Sigmoid colon (tissue), 7 donors: ENCODE measurements around the gene MACROD2. TPM values are rescaled to one million over a fixed set of nuclear protein-coding genes. Genes with fewer than 3 reads are reported as not detected.

ENCODE experiments used
- DNase-seq: peaks from one replicate; pipeline ENCODE4 v3.0.0-alpha.2; 2019
- H3K27ac ChIP-seq, 4 donors: fragments of 200-600 bp; sonication (generic); one replicate each; pipeline ENCODE4 v1.5.1; 2016 to 2019; ENCODE audit warnings: mild to moderate bottlenecking in 1 of 4
- H3K27me3 ChIP-seq, 3 donors: fragments of 200-600 bp; sonication (generic); one replicate each; pipeline ENCODE4 v1.5.1; 2019; ENCODE audit warnings: mild to moderate bottlenecking in 1 of 3
- H3K36me3 ChIP-seq, 4 donors: fragments of 200-600 bp; sonication (generic); one replicate each; pipeline ENCODE4 v1.5.1; 2016 to 2019
- H3K4me1 ChIP-seq, 4 donors: fragments of 200-600 bp; sonication (generic); one replicate each; pipeline ENCODE4 v1.5.1; 2017 to 2019
- H3K4me3 ChIP-seq, 4 donors: fragments of 200-600 bp; sonication (generic); one replicate each; pipeline ENCODE4 v1.5.1; 2017 to 2019; ENCODE audit warnings: mild to moderate bottlenecking in 2 of 4, moderate library complexity in 1 of 4
- H3K9me3 ChIP-seq, 4 donors: fragments of 200-600 bp in 3 of 4; sonication (generic) in 3 of 4; one replicate each; pipeline versions ENCODE4 v1.5.1 to v1.6.1; 2013 to 2019
- CTCF ChIP-seq, 4 experiments: fragments of 450-650 bp in 3 of 4; fragments of 200-600 bp in 1 of 4; IDR thresholded peaks; one replicate each; pipeline ENCODE4 v1.5.1; 2016 to 2019; ENCODE audit warnings: antibody characterized with exemption in 4 of 4, mild to moderate bottlenecking in 3 of 4, moderate library complexity in 2 of 4
- EP300 ChIP-seq, 4 donors: sonication (generic); formaldehyde crosslinking; IDR thresholded peaks; one replicate each; pipeline ENCODE4 v1.6.1; 2017; ENCODE audit warnings: antibody characterized with exemption in 4 of 4
- POLR2A ChIP-seq, 2 donors: fragments of 450-650 bp; IDR thresholded peaks; one replicate each; pipeline ENCODE4 v1.6.1; 2016; ENCODE audit warnings: antibody characterized with exemption in 2 of 2, mild to moderate bottlenecking in 2 of 2, moderate library complexity in 2 of 2
- POLR2AphosphoS5 ChIP-seq, 4 donors: sonication (generic); formaldehyde crosslinking; IDR thresholded peaks; one replicate each; pipeline ENCODE4 v1.6.1; 2017; ENCODE audit warnings: antibody characterized with exemption in 4 of 4
- WGBS, 2 donors: extraction: QIAGEN DNeasy Blood & Tissue Kit; methylation state at CpG; one replicate each; pipeline ENCODE4 v1.1.7; 2013; 5-methylcytosine and 5-hydroxymethylcytosine counted together
- intact Hi-C: fragments of 100-400 bp; cut with DNase I; formaldehyde crosslinking; loops from one replicate; pipeline ENCODE4 v1.15.1; 2023
- polyA plus RNA-seq, 3 donors: library from polyadenylated mRNA; stranded (reverse); fragments of 200-250 nt; gene quantifications; one replicate each; pipeline ENCODE4 v1.2.3, GENCODE V29; 2013
- total RNA-seq, 4 donors: library from RNA; depleted of rRNA; stranded (reverse); fragments of >200 nt; gene quantifications; one replicate each; pipeline ENCODE4 v1.1.0, GENCODE V29; 2016
- donor health status: healthy with polysubstance abuse.
- donor health status: Bipolar disorder and iron deficiency.
- donor health status: healthy.

Gene MACROD2
- total and polyA plus RNA-seq, 7 donors, result 1.2 to 22.4 (median 5.8) TPM

GRCh38 chr20:15240801-15241200 is 1245.5 kb downstream of the MACROD2 start:
- no peak for DNase-seq
- Histone ChIP-seq H3K36me3 (no peaks in the 10 kb centered on the region), H3K9me3 (no peaks in the 10 kb centered on the region), H3K4me3 (no peak overlapping the region), H3K27ac (no peak overlapping the region), H3K4me1 (no peaks in the 10 kb centered on the region), H3K27me3 (no peaks in the 10 kb centered on the region)
- intact Hi-C loops, result no loop called here
- TF ChIP-seq POLR2AphosphoS5 (IDR thresholded peaks at IDR 0.05), result no peak
- 75 to 93% methylated on average over 1 of the region's 1 CpG for WGBS, 2 donors

GRCh38 chr20:15241681-15242080 is 1246.4 kb downstream of the MACROD2 start:
- Histone ChIP-seq H3K4me3 (no peak overlapping the region), H3K4me1 (no peaks in the 10 kb centered on the region), H3K27me3 (no peaks in the 10 kb centered on the region), H3K36me3 (no peaks in the 10 kb centered on the region), H3K27ac (no peak overlapping the region), H3K9me3 (no peaks in the 10 kb centered on the region)
- no peak for TF ChIP-seq EP300 (IDR thresholded peaks at IDR 0.05)
- no peak for TF ChIP-seq POLR2AphosphoS5 (IDR thresholded peaks at IDR 0.05)
- TF ChIP-seq POLR2A (IDR thresholded peaks at IDR 0.05), result no peak
- TF ChIP-seq CTCF (IDR thresholded peaks at IDR 0.05), result no peak
- DNase-seq, result no peak
- intact Hi-C loops, result no loop called here

GRCh38 chr20:15242773-15243172 is 1247.5 kb downstream of the MACROD2 start:
- Histone ChIP-seq H3K9me3 (no peaks in the 10 kb centered on the region), H3K27ac (no peak overlapping the region), H3K4me3 (no peak overlapping the region), H3K4me1 (no peaks in the 10 kb centered on the region), H3K27me3 (no peaks in the 10 kb centered on the region), H3K36me3 (no peaks in the 10 kb centered on the region)
- intact Hi-C loops, result no loop called here
- no peak for DNase-seq
- 68% methylated on average over 3 of the region's 3 CpGs for WGBS, 2 donors
- TF ChIP-seq CTCF (IDR thresholded peaks at IDR 0.05), result no peak
- TF ChIP-seq POLR2AphosphoS5 (IDR thresholded peaks at IDR 0.05), result no peak
- no peak for TF ChIP-seq POLR2A (IDR thresholded peaks at IDR 0.05)
- no peak for TF ChIP-seq EP300 (IDR thresholded peaks at IDR 0.05)

GRCh38 chr20:15245896-15246295 is 1250.6 kb downstream of the MACROD2 start:
- no peaks in the 10 kb centered on the region for H3K9me3 ChIP-seq
- intact Hi-C loops, result no loop called here
- no peak for TF ChIP-seq POLR2AphosphoS5 (IDR thresholded peaks at IDR 0.05)
- no peak for TF ChIP-seq EP300 (IDR thresholded peaks at IDR 0.05)
- no peak for TF ChIP-seq POLR2A (IDR thresholded peaks at IDR 0.05)
- no peak for TF ChIP-seq CTCF (IDR thresholded peaks at IDR 0.05)
- H3K4me3 ChIP-seq, result no peak overlapping the region
- no peaks in the 10 kb centered on the region for H3K36me3 ChIP-seq
- H3K4me1 ChIP-seq, result no peaks in the 10 kb centered on the region
- no peak overlapping the region for H3K27ac ChIP-seq
- WGBS, 2 donors, result 68 to 88% methylated on average over 2 of the region's 2 CpGs
- H3K27me3 ChIP-seq, result no peaks in the 10 kb centered on the region
- no peak for DNase-seq

GRCh38 chr20:15248618-15249395 is 1253.5 kb downstream of the MACROD2 start:
- 84 to 86% methylated on average over 7 of the region's 7 CpGs for WGBS, 2 donors
- no peaks in the 10 kb centered on the region for H3K4me1 ChIP-seq
- no peak for DNase-seq
- no peaks in the 10 kb centered on the region for H3K9me3 ChIP-seq
- no peak for TF ChIP-seq EP300 (IDR thresholded peaks at IDR 0.05)
- no peak for TF ChIP-seq CTCF (IDR thresholded peaks at IDR 0.05)
- TF ChIP-seq POLR2A (IDR thresholded peaks at IDR 0.05), result no peak
- TF ChIP-seq POLR2AphosphoS5 (IDR thresholded peaks at IDR 0.05), result no peak
- no peak overlapping the region for H3K27ac ChIP-seq
- H3K36me3 ChIP-seq, result no peaks in the 10 kb centered on the region
- intact Hi-C loops, result no loop called here
- no peaks in the 10 kb centered on the region for H3K27me3 ChIP-seq
- H3K4me3 ChIP-seq, result no peak overlapping the region
